ENCODE results near the gene SYAP1. TPM values are rescaled to one million over a fixed set of nuclear protein-coding genes. Genes with fewer than 3 reads are reported as not detected.

The SYAP1 gene
- total and polyA plus RNA-seq, 2 experiments from 2014 or later = 18.0 to 48.3 TPM

DNA sequence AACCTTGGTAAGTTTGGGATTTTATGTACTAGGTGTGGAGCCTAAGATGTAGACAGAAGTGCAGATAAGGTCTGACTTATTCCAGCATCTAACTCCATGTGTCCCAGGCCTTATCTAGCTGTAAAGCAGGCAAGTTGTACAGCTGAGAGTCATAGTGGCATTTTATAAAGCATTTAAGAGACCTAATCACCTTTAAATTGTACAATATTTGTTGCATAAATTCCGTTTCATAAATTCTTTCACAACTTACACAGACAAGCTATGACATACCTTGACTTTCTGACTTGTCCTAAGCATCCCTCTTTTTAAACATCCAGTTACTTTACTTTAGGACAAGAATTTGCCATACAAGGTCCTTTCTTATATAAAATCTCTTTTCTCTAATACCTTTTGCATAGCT is 11.0 kb downstream of the SYAP1 start:
- Histone ChIP-seq H3K4me1 (ENCODE audit: insufficient read depth) (no peaks in the 10 kb centered on the region), H4K20me1 (replicated peaks; ENCODE audit: insufficient read depth) (no peaks in the 10 kb centered on the region; the same call in 1 of the 2 replicates), H2AFZ (no peak overlapping the region), H3K9me2 (ENCODE audit: insufficient read depth) (no peaks in the 10 kb centered on the region), H3K27ac (ENCODE audit: low read depth) (no peak overlapping the region), H3K4me2 (no peak overlapping the region), H3K79me2 (replicated peaks; ENCODE audit: insufficient read depth) (peaks cover 63% of the 10 kb centered on the region), H3K36me3 (ENCODE audit: insufficient read depth) (peaks cover 5% of the 10 kb centered on the region; the same call in 1 of the 2 replicates), H3F3A (replicated peaks; ENCODE audit: low read depth) (no peaks in the 10 kb centered on the region), H3K27me3 (ENCODE audit: insufficient read depth) (no peaks in the 10 kb centered on the region), H3K4me3 (no peak overlapping the region)
- no peak for TF ChIP-seq NANOG (IDR thresholded peaks at IDR 0.05; ENCODE audit: borderline replicate concordance)
- TF ChIP-seq EZH2 (IDR thresholded peaks at IDR 0.05; ENCODE audit: low read depth, unreplicated experiment) = no peak
- TF ChIP-seq ZNF114 (CRISPR knock-in tag; IDR thresholded peaks at IDR 0.05) = no peak
- TF ChIP-seq JUNB (IDR thresholded peaks at IDR 0.05; ENCODE audit: unreplicated experiment) = no peak
- TF ChIP-seq EZH2phosphoT487 (IDR thresholded peaks at IDR 0.05; ENCODE audit: unreplicated experiment) = no peak
- no peak for TF ChIP-seq POLR2AphosphoS5 (IDR thresholded peaks at IDR 0.05; ENCODE audit: low read depth)
- TF ChIP-seq, protein P1, sequence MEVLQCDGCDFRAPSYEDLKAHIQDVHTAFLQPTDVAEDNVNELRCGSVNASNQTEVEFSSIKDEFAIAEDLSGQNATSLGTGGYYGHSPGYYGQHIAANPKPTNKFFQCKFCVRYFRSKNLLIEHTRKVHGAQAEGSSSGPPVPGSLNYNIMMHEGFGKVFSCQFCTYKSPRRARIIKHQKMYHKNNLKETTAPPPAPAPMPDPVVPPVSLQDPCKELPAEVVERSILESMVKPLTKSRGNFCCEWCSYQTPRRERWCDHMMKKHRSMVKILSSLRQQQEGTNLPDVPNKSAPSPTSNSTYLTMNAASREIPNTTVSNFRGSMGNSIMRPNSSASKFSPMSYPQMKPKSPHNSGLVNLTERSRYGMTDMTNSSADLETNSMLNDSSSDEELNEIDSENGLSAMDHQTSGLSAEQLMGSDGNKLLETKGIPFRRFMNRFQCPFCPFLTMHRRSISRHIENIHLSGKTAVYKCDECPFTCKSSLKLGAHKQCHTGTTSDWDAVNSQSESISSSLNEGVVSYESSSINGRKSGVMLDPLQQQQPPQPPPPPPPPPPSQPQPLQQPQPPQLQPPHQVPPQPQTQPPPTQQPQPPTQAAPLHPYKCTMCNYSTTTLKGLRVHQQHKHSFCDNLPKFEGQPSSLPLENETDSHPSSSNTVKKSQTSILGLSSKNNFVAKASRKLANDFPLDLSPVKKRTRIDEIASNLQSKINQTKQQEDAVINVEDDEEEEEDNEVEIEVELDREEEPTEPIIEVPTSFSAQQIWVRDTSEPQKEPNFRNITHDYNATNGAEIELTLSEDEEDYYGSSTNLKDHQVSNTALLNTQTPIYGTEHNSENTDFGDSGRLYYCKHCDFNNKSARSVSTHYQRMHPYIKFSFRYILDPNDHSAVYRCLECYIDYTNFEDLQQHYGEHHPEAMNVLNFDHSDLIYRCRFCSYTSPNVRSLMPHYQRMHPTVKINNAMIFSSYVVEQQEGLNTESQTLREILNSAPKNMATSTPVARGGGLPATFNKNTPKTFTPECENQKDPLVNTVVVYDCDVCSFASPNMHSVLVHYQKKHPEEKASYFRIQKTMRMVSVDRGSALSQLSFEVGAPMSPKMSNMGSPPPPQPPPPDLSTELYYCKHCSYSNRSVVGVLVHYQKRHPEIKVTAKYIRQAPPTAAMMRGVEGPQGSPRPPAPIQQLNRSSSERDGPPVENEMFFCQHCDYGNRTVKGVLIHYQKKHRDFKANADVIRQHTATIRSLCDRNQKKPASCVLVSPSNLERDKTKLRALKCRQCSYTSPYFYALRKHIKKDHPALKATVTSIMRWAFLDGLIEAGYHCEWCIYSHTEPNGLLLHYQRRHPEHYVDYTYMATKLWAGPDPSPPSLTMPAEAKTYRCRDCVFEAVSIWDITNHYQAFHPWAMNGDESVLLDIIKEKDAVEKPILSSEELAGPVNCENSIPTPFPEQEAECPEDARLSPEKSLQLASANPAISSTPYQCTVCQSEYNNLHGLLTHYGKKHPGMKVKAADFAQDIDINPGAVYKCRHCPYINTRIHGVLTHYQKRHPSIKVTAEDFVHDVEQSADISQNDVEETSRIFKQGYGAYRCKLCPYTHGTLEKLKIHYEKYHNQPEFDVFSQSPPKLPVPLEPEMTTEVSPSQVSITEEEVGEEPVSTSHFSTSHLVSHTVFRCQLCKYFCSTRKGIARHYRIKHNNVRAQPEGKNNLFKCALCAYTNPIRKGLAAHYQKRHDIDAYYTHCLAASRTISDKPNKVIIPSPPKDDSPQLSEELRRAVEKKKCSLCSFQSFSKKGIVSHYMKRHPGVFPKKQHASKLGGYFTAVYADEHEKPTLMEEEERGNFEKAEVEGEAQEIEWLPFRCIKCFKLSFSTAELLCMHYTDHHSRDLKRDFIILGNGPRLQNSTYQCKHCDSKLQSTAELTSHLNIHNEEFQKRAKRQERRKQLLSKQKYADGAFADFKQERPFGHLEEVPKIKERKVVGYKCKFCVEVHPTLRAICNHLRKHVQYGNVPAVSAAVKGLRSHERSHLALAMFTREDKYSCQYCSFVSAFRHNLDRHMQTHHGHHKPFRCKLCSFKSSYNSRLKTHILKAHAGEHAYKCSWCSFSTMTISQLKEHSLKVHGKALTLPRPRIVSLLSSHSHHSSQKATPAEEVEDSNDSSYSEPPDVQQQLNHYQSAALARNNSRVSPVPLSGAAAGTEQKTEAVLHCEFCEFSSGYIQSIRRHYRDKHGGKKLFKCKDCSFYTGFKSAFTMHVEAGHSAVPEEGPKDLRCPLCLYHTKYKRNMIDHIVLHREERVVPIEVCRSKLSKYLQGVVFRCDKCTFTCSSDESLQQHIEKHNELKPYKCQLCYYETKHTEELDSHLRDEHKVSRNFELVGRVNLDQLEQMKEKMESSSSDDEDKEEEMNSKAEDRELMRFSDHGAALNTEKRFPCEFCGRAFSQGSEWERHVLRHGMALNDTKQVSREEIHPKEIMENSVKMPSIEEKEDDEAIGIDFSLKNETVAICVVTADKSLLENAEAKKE (CRISPR knock-in tag; IDR thresholded peaks at IDR 0.05) = no peak
- no peak overlapping the region for H3K4me3 Mint-ChIP-seq
- ATAC-seq = no peak
- H3K4me1 Mint-ChIP-seq = no peaks in the 10 kb centered on the region
- H3K9me3 Mint-ChIP-seq = peaks cover 14% of the 10 kb centered on the region; the same call in 2 of the 3 replicates
- H3K27me3 Mint-ChIP-seq (ENCODE audit: insufficient read depth, low read depth, poor library complexity) = no peaks in the 10 kb centered on the region
- no peak for DNase-seq (ENCODE audit: low spot score)
- H3K27ac Mint-ChIP-seq = no peak overlapping the region
- peaks cover 30% of the 10 kb centered on the region; the same call in 2 of the 3 replicates for H3K36me3 Mint-ChIP-seq (ENCODE audit: low read depth)

DNA sequence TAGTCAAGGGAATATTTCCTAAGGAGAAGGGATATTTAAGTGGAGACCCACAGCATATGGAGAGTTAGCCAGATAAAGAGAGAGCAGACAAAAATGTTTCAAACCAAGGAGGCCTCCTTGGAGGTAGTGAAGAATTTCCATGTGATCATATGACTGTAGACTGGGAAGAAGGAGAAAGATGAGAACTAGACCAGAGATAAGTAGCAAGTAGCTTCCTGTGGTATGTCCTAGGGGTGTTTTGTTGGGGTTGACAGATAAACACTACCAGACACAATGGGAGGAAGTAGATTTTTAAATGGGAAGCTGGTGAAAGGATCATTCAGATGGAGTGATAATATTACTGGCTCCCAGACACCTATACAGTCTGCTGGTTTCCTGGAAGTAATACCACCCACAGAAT is 13.6 kb downstream of the SYAP1 start:
- no peak overlapping the region for H3K4me3 ChIP-seq
- no peak overlapping the region for H3K4me3 Mint-ChIP-seq
- DNase-seq (ENCODE audit: low spot score) = no peak
- no peaks in the 10 kb centered on the region for H3K4me1 Mint-ChIP-seq
- H2AFZ ChIP-seq = no peak overlapping the region
- H3K79me2 ChIP-seq (replicated peaks; ENCODE audit: insufficient read depth) = peaks cover 40% of the 10 kb centered on the region
- H3K36me3 ChIP-seq (ENCODE audit: insufficient read depth) = no peaks in the 10 kb centered on the region; the same call in 1 of the 2 replicates
- H4K20me1 ChIP-seq (replicated peaks; ENCODE audit: insufficient read depth) = no peaks in the 10 kb centered on the region; the same call in 1 of the 2 replicates
- H3K4me1 ChIP-seq (ENCODE audit: insufficient read depth) = no peaks in the 10 kb centered on the region
- H3K4me2 ChIP-seq = no peak overlapping the region
- no peak overlapping the region for H3K27ac Mint-ChIP-seq
- no peaks in the 10 kb centered on the region for H3K27me3 Mint-ChIP-seq (ENCODE audit: insufficient read depth, low read depth, poor library complexity)
- peaks cover 8% of the 10 kb centered on the region; the same call in 1 of the 3 replicates for H3K9me3 Mint-ChIP-seq
- no peaks in the 10 kb centered on the region for H3K27me3 ChIP-seq (ENCODE audit: insufficient read depth)
- no peak for ATAC-seq
- no peaks in the 10 kb centered on the region for H3F3A ChIP-seq (replicated peaks; ENCODE audit: low read depth)
- H3K36me3 Mint-ChIP-seq (ENCODE audit: low read depth) = peaks cover 39% of the 10 kb centered on the region
- no peaks in the 10 kb centered on the region for H3K9me2 ChIP-seq (ENCODE audit: insufficient read depth)
- H3K27ac ChIP-seq (ENCODE audit: low read depth) = no peak overlapping the region
- TF ChIP-seq CREB1 (CRISPR knock-in tag; IDR thresholded peaks at IDR 0.05; ENCODE audit: low read depth) (no peak), STAT1 (IDR thresholded peaks at IDR 0.05; ENCODE audit: unreplicated experiment) (no peak), EZH2 (IDR thresholded peaks at IDR 0.05; ENCODE audit: low read depth, unreplicated experiment) (no peak), JUNB (IDR thresholded peaks at IDR 0.05; ENCODE audit: unreplicated experiment) (no peak), EZH2phosphoT487 (IDR thresholded peaks at IDR 0.05; ENCODE audit: unreplicated experiment) (no peak), ZNF114 (CRISPR knock-in tag; IDR thresholded peaks at IDR 0.05) (no peak), POLR2AphosphoS5 (IDR thresholded peaks at IDR 0.05; ENCODE audit: low read depth) (no peak)
